HCT116 (cell line): ENCODE data around the gene RBM47. TPM values are rescaled to one million over a fixed set of nuclear protein-coding genes. Genes with fewer than 3 reads are reported as not detected.

ENCODE experiments used
- ATAC-seq: fragments of 200-7000 bp; cut with Tn5 transposase; 2 replicates; pipeline ENCODE4 v1.9.1; 2020; ENCODE audit warnings: mild to moderate bottlenecking, moderate library complexity
- BruUV-seq: library from RNA; stranded (reverse); fragments of 400-500 nt; replicated peaks from 2 replicates; lab custom pipeline; 2021; lab: Mats Ljungman, UMichigan
- CTCF ChIA-PET: fragments of 300-600 bp; sonication (Branson Sonifier 250); formaldehyde crosslinking; loops from one replicate; lab custom pipeline; 2021; ENCODE audit warnings: antibody characterized with exemption; lab: Charles Lee
- POLR2A ChIA-PET: fragments of 300-600, 350-600 bp; sonication (Branson Sonifier 250); formaldehyde crosslinking; loops from one replicate; lab custom pipeline; 2021; ENCODE audit warnings: antibody characterized with exemption; lab: Charles Lee
- RAD21 ChIA-PET, 2 experiments: fragments of 300-600 bp; sonication (Branson Sonifier 250); formaldehyde crosslinking; loops; one replicate each; lab custom pipeline; 2023; ENCODE audit warnings: low total read pairs in 2 of 2; ENCODE audit not compliant: uncharacterized antibody in 2 of 2, unreplicated experiment in 2 of 2, low non-redundant PET in 1 of 2; lab: Charles Lee
- DNase-seq: peaks from one replicate; pipeline ENCODE4 v3.0.0-alpha.2; 2010; ENCODE audit warnings: low read depth, low spot score
- H2AFZ ChIP-seq: fragments of 200-600 bp; shearing (Covaris generic), sonication (generic); 2 replicates; pipeline ENCODE4 v1.6.1; 2017; ENCODE audit warnings: low read depth, mixed run types, mixed read lengths, antibody characterized with exemption, low read length; ENCODE audit not compliant: poor library complexity, severe bottlenecking
- H3K27ac ChIP-seq: 2 replicates; pipeline ENCODE4 v1.5.1; 2012; ENCODE audit warnings: low read depth, low read length
- H3K27me3 ChIP-seq: fragments of 200-600 bp; sonication (generic); 2 replicates; pipeline ENCODE4 v1.6.1; 2016; ENCODE audit warnings: mixed run types, low read length, mixed read lengths; ENCODE audit not compliant: insufficient read depth
- H3K36me3 ChIP-seq, 2 experiments: fragments of 200-500 bp in 1 of 2; fragments of 200-600 bp in 1 of 2; sonication (Bioruptor generic) in 1 of 2; sonication (generic) in 1 of 2; 2 replicates each; pipeline versions ENCODE4 v1.5.1 to v1.6.1; 2014 to 2016; ENCODE audit warnings: low read length in 2 of 2, inconsistent platforms in 1 of 2, mixed read lengths in 1 of 2, mixed run types in 1 of 2; ENCODE audit not compliant: insufficient read depth in 2 of 2, control insufficient read depth in 1 of 2
- H3K4me1 ChIP-seq, 2 experiments: fragments of 200-600 bp in 1 of 2; sonication (generic) in 1 of 2; 2 replicates each; pipeline versions ENCODE4 v1.5.1 to v1.6.1; 2012 to 2017; ENCODE audit warnings: low read length in 2 of 2, inconsistent platforms in 1 of 2, mild to moderate bottlenecking in 1 of 2, mixed read lengths in 1 of 2, mixed run types in 1 of 2, moderate library complexity in 1 of 2; ENCODE audit not compliant: insufficient read depth in 2 of 2, control insufficient read depth in 1 of 2
- H3K4me2 ChIP-seq: fragments of 200-600 bp; sonication (generic); 2 replicates; pipeline ENCODE4 v1.6.1; 2017; ENCODE audit warnings: mixed run types, low read length, mixed read lengths
- H3K4me3 ChIP-seq, 2 experiments: fragments of 200-600 bp in 1 of 2; sonication (generic) in 1 of 2; replicated peaks in 1 of 2; 2 replicates each; pipeline ENCODE4 v1.5.1; 2011 to 2016; ENCODE audit warnings: low read length in 2 of 2, control low read depth in 1 of 2, low read depth in 1 of 2, mild to moderate bottlenecking in 1 of 2, mixed read lengths in 1 of 2, mixed run types in 1 of 2
- H3K79me2 ChIP-seq: fragments of 200-600 bp; sonication (generic); 2 replicates; pipeline ENCODE4 v1.6.1; 2017; ENCODE audit warnings: mild to moderate bottlenecking, mixed run types, low read length, moderate library complexity, mixed read lengths; ENCODE audit not compliant: insufficient read depth
- H3K9ac ChIP-seq: fragments of 200-600 bp; sonication (generic); 2 replicates; pipeline ENCODE4 v1.6.1; 2016; ENCODE audit warnings: low read length, mixed read lengths
- H3K9me2 ChIP-seq: fragments of 200-600 bp; sonication (generic), shearing (Covaris generic); 2 replicates; pipeline ENCODE4 v1.6.1; 2017; ENCODE audit warnings: mixed run types, mild to moderate bottlenecking, moderate library complexity; ENCODE audit not compliant: insufficient read depth
- H3K9me3 ChIP-seq, 2 experiments: fragments of 200-500 bp in 1 of 2; fragments of 200-600 bp in 1 of 2; sonication (Bioruptor generic) in 1 of 2; sonication (generic) in 1 of 2; 2 replicates each; pipeline ENCODE4 v1.6.1; 2014 to 2017; ENCODE audit warnings: low read length in 2 of 2, mixed read lengths in 2 of 2, inconsistent platforms in 1 of 2, low read depth in 1 of 2, mild to moderate bottlenecking in 1 of 2, mixed run types in 1 of 2, moderate library complexity in 1 of 2; ENCODE audit not compliant: control insufficient read depth in 1 of 2, insufficient read depth in 1 of 2
- H4K20me1 ChIP-seq: fragments of 200-600 bp; sonication (generic), shearing (Covaris generic); 2 replicates; pipeline ENCODE4 v1.6.1; 2017; ENCODE audit warnings: mixed run types, mild to moderate bottlenecking, moderate library complexity; ENCODE audit not compliant: insufficient read depth
- ATF3 ChIP-seq: IDR thresholded peaks from 2 replicates; pipeline ENCODE4 v1.6.1; 2012
- CBX3 ChIP-seq: IDR thresholded peaks from 2 replicates; pipeline ENCODE4 v1.6.1; 2012; ENCODE audit warnings: low read depth
- ELF1 ChIP-seq: IDR thresholded peaks from 2 replicates; pipeline ENCODE4 v1.6.1; 2012; ENCODE audit warnings: low read depth, borderline replicate concordance
- EZH2phosphoT487 ChIP-seq: fragments of 200-600 bp; IDR thresholded peaks from 2 replicates; pipeline ENCODE4 v1.6.1; 2018; ENCODE audit warnings: antibody characterized with exemption, borderline replicate concordance
- FOSL1 ChIP-seq: IDR thresholded peaks from 2 replicates; pipeline ENCODE4 v1.6.1; 2012; ENCODE audit warnings: low read depth
- JUND ChIP-seq: IDR thresholded peaks from 2 replicates; pipeline ENCODE4 v1.6.1; 2012
- POLR2A ChIP-seq: IDR thresholded peaks from 2 replicates; pipeline ENCODE4 v1.7.0; 2011; ENCODE audit warnings: borderline replicate concordance; ENCODE audit not compliant: insufficient read depth, insufficient read length; ENCODE audit errors: extremely low read depth
- POLR2AphosphoS5 ChIP-seq: IDR thresholded peaks from 2 replicates; pipeline ENCODE4 v1.6.1; 2011; ENCODE audit warnings: mild to moderate bottlenecking, low read depth, low read length, moderate library complexity
- SIN3A ChIP-seq: IDR thresholded peaks from 2 replicates; pipeline ENCODE4 v1.6.1; 2012; ENCODE audit warnings: low read depth
- SP1 ChIP-seq: IDR thresholded peaks from 2 replicates; pipeline ENCODE4 v1.6.1; 2012; ENCODE audit warnings: low read depth
- SRF ChIP-seq: IDR thresholded peaks from 2 replicates; pipeline ENCODE4 v1.6.1; 2012; ENCODE audit warnings: low read depth
- TCF7L2 ChIP-seq: IDR thresholded peaks from 2 replicates; pipeline ENCODE4 v1.7.0; 2011; ENCODE audit warnings: borderline replicate concordance, inconsistent platforms; ENCODE audit not compliant: insufficient read depth, insufficient read length; ENCODE audit errors: extremely low read depth
- YY1 ChIP-seq: IDR thresholded peaks from 2 replicates; pipeline ENCODE4 v1.6.1; 2011; ENCODE audit warnings: low read length, low read depth, moderate library complexity, mild to moderate bottlenecking; ENCODE audit not compliant: insufficient replicate concordance; ENCODE audit errors: extremely low read depth
- ZBTB33 ChIP-seq: IDR thresholded peaks from 2 replicates; pipeline ENCODE4 v1.6.1; 2011; ENCODE audit warnings: mild to moderate bottlenecking, low read length, moderate library complexity; ENCODE audit not compliant: insufficient replicate concordance; ENCODE audit errors: extremely low read depth
- ZFX ChIP-seq: fragments of 450-650 bp; IDR thresholded peaks from 2 replicates; pipeline ENCODE4 v1.6.1; 2017
- ZNF274 ChIP-seq: fragments of 200-500 bp; sonication (Bioruptor generic); IDR thresholded peaks from 2 replicates; pipeline ENCODE4 v1.6.1; 2014; ENCODE audit warnings: mild to moderate bottlenecking, low read depth, low read length, inconsistent platforms
- intact Hi-C: fragments of 100-400 bp; cut with micrococcal nuclease; formaldehyde crosslinking; loops from 2 replicates; pipeline ENCODE4 v1.10.0; 2022
- total RNA-seq: library from RNA; stranded (reverse); gene quantifications from one replicate; pipeline ENCODE4 v1.2.1, GENCODE V29; 2021; ENCODE audit not compliant: unreplicated experiment

The RBM47 gene
- total RNA-seq, 1 experiment from 2014 or later, result 22.2 TPM

- H3K27me3 ChIP-seq, result no peaks in the 10 kb centered on the region
- no peak overlapping the region for H3K4me3 ChIP-seq
- H3K27ac ChIP-seq, result no peak overlapping the region
- H4K20me1 ChIP-seq, result no peaks in the 10 kb centered on the region
- RAD21 ChIA-PET, result no interaction called here
- H3K9ac ChIP-seq, result no peak overlapping the region
- BruUV-seq, result no TSS peak
- no peak for TF ChIP-seq ZBTB33
- no peak for TF ChIP-seq EZH2phosphoT487
- TF ChIP-seq SIN3A, result no peak
- TF ChIP-seq SRF, result no peak
- TF ChIP-seq POLR2A, result no peak
- H3K36me3 ChIP-seq, result no peaks in the 10 kb centered on the region
- H3K4me1 ChIP-seq, result peaks cover 11 to 34% of the 10 kb centered on the region in 2 experiments; a peak in 3 of 4 replicates
- intact Hi-C loops, result no loop called here
- H3K9me2 ChIP-seq, result no peaks in the 10 kb centered on the region
- DNase-seq (no peak), ATAC-seq (no peak)
- H2AFZ ChIP-seq, result no peak overlapping the region
- CTCF ChIA-PET, result no interaction called here
- H3K79me2 ChIP-seq, result no peaks in the 10 kb centered on the region
- H3K4me2 ChIP-seq, result no peak overlapping the region
- POLR2A ChIA-PET, result no interaction called here
- no peaks in the 10 kb centered on the region for H3K9me3 ChIP-seq
These were observed 82.5 kb downstream of the RBM47 start for GRCh38 chr4:40546969-40547788.

- Histone ChIP-seq H3K4me1 (peaks cover 8 to 31% of the 10 kb centered on the region in 2 experiments; a peak in 3 of 4 replicates), H4K20me1 (no peaks in the 10 kb centered on the region), H3K27me3 (no peaks in the 10 kb centered on the region), H3K9ac (no peak overlapping the region), H3K79me2 (no peaks in the 10 kb centered on the region), H3K36me3 (no peaks in the 10 kb centered on the region), H3K9me2 (no peaks in the 10 kb centered on the region), H2AFZ (no peak overlapping the region), H3K9me3 (no peaks in the 10 kb centered on the region), H3K27ac (no peak overlapping the region), H3K4me3 (no peak overlapping the region), H3K4me2 (no peak overlapping the region)
- ATAC-seq, result no peak
- ChIA-PET POLR2A (no interaction called here), RAD21 (no interaction called here), CTCF (no interaction called here)
- BruUV-seq, result no TSS peak
- no peak for TF ChIP-seq SP1
- TF ChIP-seq POLR2AphosphoS5, result no peak
- TF ChIP-seq CBX3, result no peak
- TF ChIP-seq POLR2A, result no peak
- TF ChIP-seq TCF7L2, result no peak
- TF ChIP-seq ZNF274, result no peak
- no peak for TF ChIP-seq JUND
- TF ChIP-seq YY1, result no peak
- TF ChIP-seq ATF3, result no peak
- TF ChIP-seq ELF1, result no peak
- no peak for TF ChIP-seq EZH2phosphoT487
- no peak for TF ChIP-seq FOSL1
- TF ChIP-seq ZFX, result no peak
- no peak for TF ChIP-seq ZBTB33
- no peak for DNase-seq
- intact Hi-C loops, result no loop called here
These were observed 83.2 kb downstream of the RBM47 start for GRCh38 chr4:40546506-40546905.
